SH-SY5Y (cell line): ENCODE data around the gene RBCK1.

ENCODE experiments used
- GATA2 ChIP-seq: IDR thresholded peaks from 2 replicates; pipeline ENCODE4 v1.6.1; 2011; ENCODE audit warnings: mild to moderate bottlenecking, low read depth, low read length
- GATA3 ChIP-seq: IDR thresholded peaks from 2 replicates; pipeline ENCODE4 v1.6.1; 2011; ENCODE audit warnings: low read depth, mild to moderate bottlenecking, low read length, moderate library complexity

GRCh38 chr20:436476-436875, 28.4 kb downstream of the RBCK1 start:
- TF ChIP-seq GATA2 (no peak), GATA3 (no peak)
